ENCODE results near the gene CDC42EP2. TPM values are rescaled to one million over a fixed set of nuclear protein-coding genes. Genes with fewer than 3 reads are reported as not detected.

Gene CDC42EP2
- total and polyA plus RNA-seq, 2 of the 13 experiments (the other 11 are each of a cell fraction or from before 2014, with no cell fraction given) = 2.3 to 7.1 TPM

GRCh38 chr11:65298131-65298535 lies 16.5 kb upstream of the CDC42EP2 start:
- Histone ChIP-seq H3K4me1 (ENCODE audit: insufficient read depth, low read length) (peaks cover 40% of the 10 kb centered on the region), H4K20me1 (ENCODE audit: insufficient read depth, low read length) (no peaks in the 10 kb centered on the region), H3K4me3 (replicated peaks in 1 of 3; ENCODE audit: insufficient read depth in 1 of 3, low read depth in 2 of 3, low read length in 3 of 3) (no peak overlapping the region), H3K79me2 (ENCODE audit: insufficient read depth, low read length) (no peaks in the 10 kb centered on the region), H3K4me2 (ENCODE audit: low read depth, low read length) (no peak overlapping the region), H3K27me3 (ENCODE audit: control insufficient read depth in 1 of 2, insufficient read depth in 2 of 2, low read length in 2 of 2) (no peaks in the 10 kb centered on the region), H2AFZ (ENCODE audit: low read length) (no peak overlapping the region), H3K9ac (ENCODE audit: insufficient read depth, low read depth, low read length) (no peak overlapping the region), H3K36me3 (replicated peaks in 1 of 2; ENCODE audit: control insufficient read depth in 1 of 2, insufficient read depth in 2 of 2, low read length in 2 of 2) (peaks cover 18 to 28% of the 10 kb centered on the region in 2 experiments), H3K27ac (ENCODE audit: extremely low read length, insufficient read depth, low read length) (no peak overlapping the region), H3K9me3 (ENCODE audit: low read length) (no peaks in the 10 kb centered on the region)
- DNase-seq (ENCODE audit: low spot score) (no peak), ATAC-seq (no peak), FAIRE-seq (no peak)
- CTCF ChIA-PET (ENCODE audit: low intra/inter-chr PET ratio, low total read pairs) = no interaction called here
- in situ Hi-C loops (cut with HindIII; ENCODE audit: extremely low pct_ligation_motif_present, low pct_unique_long_range_greater_than_20kb) (no loop called here), intact Hi-C loops (cut with micrococcal nuclease; ENCODE audit: unreplicated experiment) (no loop called here)
- 100% methylated on average over 2 of the region's 8 CpGs for WGBS (ENCODE audit: low lambda C conversion rate)
- BruUV-seq (replicated peaks) = no TSS peak
- POLR2A ChIA-PET = interaction anchor here (0.6 to 1.4 kb wide), 2 partner anchors 13 to 1644 kb away, joined by 4 read pairs; no protein-coding TSS in a partner anchor
- TF ChIP-seq NFE2 (CRISPR knock-in tag; IDR thresholded peaks at IDR 0.05) (no peak), PRDM15 (CRISPR knock-in tag; IDR thresholded peaks at IDR 0.05) (no peak), ATF2 (CRISPR knock-in tag; IDR thresholded peaks at IDR 0.05) (no peak), SIN3B (IDR thresholded peaks at IDR 0.05; ENCODE audit: low read length) (no peak), HES4 (CRISPR knock-in tag; IDR thresholded peaks at IDR 0.05; ENCODE audit: borderline replicate concordance) (no peak), E2F2 (CRISPR knock-in tag; IDR thresholded peaks at IDR 0.05; ENCODE audit: borderline replicate concordance) (no peak), KLF13 (CRISPR knock-in tag; IDR thresholded peaks at IDR 0.05) (no peak), ZBTB4 (CRISPR knock-in tag; IDR thresholded peaks at IDR 0.05; ENCODE audit: borderline replicate concordance) (no peak), SMC3 (IDR thresholded peaks at IDR 0.05; ENCODE audit: low read length) (no peak), HNRNPH1 (optimal IDR thresholded peaks at IDR 0.05; ENCODE audit: low read depth, low read length) (no peak), ATF4 (CRISPR knock-in tag; IDR thresholded peaks at IDR 0.05) (no peak), ZNF136 (CRISPR knock-in tag; IDR thresholded peaks at IDR 0.05; ENCODE audit: low read depth) (no peak), ZFP37 (CRISPR knock-in tag; IDR thresholded peaks at IDR 0.05; ENCODE audit: borderline replicate concordance) (no peak), AGO1 (IDR thresholded peaks at IDR 0.05; ENCODE audit: low read depth, low read length, poor library complexity, severe bottlenecking) (no peak)
